ENCODE measurements around the gene B3GNT3. TPM values are rescaled to one million over a fixed set of nuclear protein-coding genes. Genes with fewer than 3 reads are reported as not detected.
A peak's percentile ranks its signal among the peaks of the same experiment; 100 is the strongest.

B3GNT3 gene
- total and polyA plus RNA-seq, 9 donors: 0.25 to 0.79 (median 0.37) TPM; not detected in 2

GRCh38 chr19:17794412-17794730 lies 567 bp upstream of the B3GNT3 start:
- no peaks in the 10 kb centered on the region for H3K27me3 ChIP-seq
- 40 to 53% (median 44%) methylated on average over 9 of the region's 9 CpGs for WGBS, 3 donors
- H3K9me3 ChIP-seq: no peaks in the 10 kb centered on the region
- intact Hi-C loops (cut with DNase I): loop anchor here in 1 of 4 donors (10.0 kb wide), 1 partner anchor 60 kb away; the partner anchor contains the start of gene RPL18A
- H3K4me3 ChIP-seq: no peak overlapping the region
- no peaks in the 10 kb centered on the region for H3K36me3 ChIP-seq
- no peak for DNase-seq
- no peaks in the 10 kb centered on the region for H3K4me1 ChIP-seq (ENCODE audit: insufficient read depth)
- TF ChIP-seq POLR2A (IDR thresholded peaks at IDR 0.05): no peak
- TF ChIP-seq CTCF (IDR thresholded peaks at IDR 0.05): no peak
- no peak for TF ChIP-seq EP300 (IDR thresholded peaks at IDR 0.05)
- no peak overlapping the region for H3K27ac ChIP-seq

GRCh38 chr19:17795495-17795856 lies 538 bp downstream of the B3GNT3 start:
- intact Hi-C loops (cut with DNase I): loop anchor here in 1 of 4 donors (10.0 kb wide), 1 partner anchor 59 kb away; the partner anchor contains the start of gene RPL18A
- no peak for TF ChIP-seq POLR2A (IDR thresholded peaks at IDR 0.05)
- TF ChIP-seq EP300 (IDR thresholded peaks at IDR 0.05): no peak
- no peak for TF ChIP-seq CTCF (IDR thresholded peaks at IDR 0.05)
- Histone ChIP-seq H3K36me3 (no peaks in the 10 kb centered on the region), H3K27me3 (no peaks in the 10 kb centered on the region), H3K4me1 (ENCODE audit: insufficient read depth) (no peaks in the 10 kb centered on the region), H3K27ac (no peak overlapping the region), H3K9me3 (no peaks in the 10 kb centered on the region), H3K4me3 (peak overlapping the region; percentile 28)
- 24 to 32% (median 26%) methylated on average over 10 to 14 of the region's 14 CpGs for WGBS, 3 donors
- no peak for DNase-seq

- Histone ChIP-seq H3K9me3 (no peaks in the 10 kb centered on the region), H3K4me1 (ENCODE audit: insufficient read depth) (no peaks in the 10 kb centered on the region), H3K27ac (no peak overlapping the region), H3K36me3 (no peaks in the 10 kb centered on the region), H3K27me3 (no peaks in the 10 kb centered on the region), H3K4me3 (no peak overlapping the region)
- DNase-seq: no peak
- intact Hi-C loops (cut with DNase I): loop anchor here in 1 of 4 donors (10.0 kb wide), 1 partner anchor 59 kb away; the partner anchor contains the start of gene RPL18A
- 57 to 64% (median 61%) methylated on average over 6 of the region's 6 CpGs for WGBS, 3 donors
- TF ChIP-seq POLR2A (IDR thresholded peaks at IDR 0.05) (no peak), EP300 (IDR thresholded peaks at IDR 0.05) (no peak), CTCF (IDR thresholded peaks at IDR 0.05) (no peak)
These were observed 1.3 kb downstream of the B3GNT3 start for GRCh38 chr19:17796013-17796837.

DNA sequence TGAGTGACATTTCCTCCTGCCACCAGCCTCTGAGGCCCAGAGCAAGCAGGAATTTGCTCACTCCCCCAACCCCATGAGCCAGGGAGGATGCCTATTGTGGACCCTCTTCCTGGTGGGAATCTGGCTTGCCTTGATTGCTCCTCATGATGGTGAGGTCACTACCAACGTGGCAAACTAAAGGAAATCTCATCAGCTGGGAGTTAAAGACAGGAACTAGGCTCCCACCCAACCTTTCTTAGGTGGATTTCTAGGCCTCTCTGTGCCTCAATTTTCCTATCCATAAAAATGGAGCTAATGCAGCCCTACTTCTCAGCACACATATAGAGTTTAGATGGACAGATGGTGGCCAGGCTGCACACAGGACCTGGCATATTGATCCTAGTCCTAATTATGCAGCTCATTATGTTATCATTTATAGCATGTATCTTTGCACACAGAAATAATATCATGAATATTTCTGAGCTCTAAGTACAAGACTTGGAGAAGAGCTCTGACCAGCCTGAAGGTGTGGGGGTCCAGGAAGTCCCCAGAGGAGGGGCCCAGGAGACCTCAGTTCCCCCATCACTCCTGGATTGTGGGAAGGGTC lies 2.0 kb downstream of the B3GNT3 start:
- no peaks in the 10 kb centered on the region for H3K36me3 ChIP-seq
- intact Hi-C loops (cut with DNase I): loop anchor here in 1 of 4 donors (10.0 kb wide), 1 partner anchor 58 kb away; the partner anchor contains the start of gene RPL18A
- H3K27ac ChIP-seq: no peak overlapping the region
- H3K4me1 ChIP-seq (ENCODE audit: insufficient read depth): no peaks in the 10 kb centered on the region
- no peak for TF ChIP-seq POLR2A (IDR thresholded peaks at IDR 0.05)
- TF ChIP-seq EP300 (IDR thresholded peaks at IDR 0.05): no peak
- TF ChIP-seq CTCF (IDR thresholded peaks at IDR 0.05): no peak
- DNase-seq: no peak
- WGBS, 3 donors: 59 to 67% (median 62%) methylated on average over 1 of the region's 1 CpG
- no peak overlapping the region for H3K4me3 ChIP-seq
- no peaks in the 10 kb centered on the region for H3K27me3 ChIP-seq
- no peaks in the 10 kb centered on the region for H3K9me3 ChIP-seq

Measured in ovary (tissue), 9 donors.